ENCODE data around the gene GASK1A. TPM values are rescaled to one million over a fixed set of nuclear protein-coding genes. Genes with fewer than 3 reads are reported as not detected.

Gene GASK1A
- total and polyA plus RNA-seq, 2 donors (not counting 3 experiments of a cell fraction or from before 2014, with no cell fraction given), result 0.04 TPM; not detected in 1

DNA sequence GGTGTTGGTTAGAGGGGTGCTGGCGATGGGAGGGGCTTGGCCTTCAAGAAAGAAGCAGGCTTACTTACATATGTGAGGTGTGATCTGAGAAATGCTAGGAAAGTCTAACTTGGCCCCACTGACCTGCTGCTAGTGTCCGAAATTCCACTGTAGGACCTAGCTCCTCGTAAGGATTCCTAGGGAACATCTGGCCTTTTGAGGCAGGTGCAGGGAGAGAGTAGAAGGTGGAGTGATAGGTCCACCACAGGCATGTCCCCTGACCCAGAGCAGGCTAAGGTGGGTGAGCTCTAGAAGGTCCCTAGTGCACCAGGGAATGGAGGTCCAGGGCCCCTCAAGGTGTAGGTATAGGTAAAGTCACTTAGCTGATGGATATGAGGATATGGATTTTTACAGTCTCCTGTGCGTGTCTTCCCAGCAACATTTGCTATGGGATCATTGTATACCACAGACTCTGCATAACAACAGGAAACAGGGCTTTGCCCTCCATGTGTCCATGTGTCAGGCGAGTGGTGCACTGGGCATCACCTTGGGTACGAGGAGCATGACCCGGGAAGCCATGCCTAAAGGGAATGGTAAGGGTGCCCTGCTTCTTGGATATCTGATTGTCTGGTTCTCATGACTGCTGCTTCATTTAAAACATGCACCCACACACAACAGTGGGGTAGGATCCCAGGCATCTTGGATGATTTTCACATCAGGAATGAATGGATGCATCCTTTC, 94.2 kb downstream of the GASK1A start:
- H3K9me3 ChIP-seq (replicated peaks; ENCODE audit: control insufficient read depth, insufficient read depth, low read length), result no peaks in the 10 kb centered on the region
- H3K27ac ChIP-seq (ENCODE audit: insufficient read depth, low read depth, low read length), result no peak overlapping the region
- DNase-seq (ENCODE audit: low read depth, low spot score) (no peak), FAIRE-seq (no peak)
- no peaks in the 10 kb centered on the region for H3K4me1 ChIP-seq (ENCODE audit: control insufficient read depth, extremely low read depth, insufficient read depth, low read length)
- no peak overlapping the region for H2AFZ ChIP-seq (ENCODE audit: low read depth, low read length)
- peaks cover 0 to 2% of the 10 kb centered on the region in 2 experiments for H3K27me3 ChIP-seq (ENCODE audit: control insufficient read depth in 2 of 2, insufficient read depth in 2 of 2, low read length in 2 of 2)
- CTCF ChIA-PET, result no interaction called here
- no peaks in the 10 kb centered on the region for H3K79me2 ChIP-seq (ENCODE audit: control insufficient read depth, insufficient read depth, low read length)
- no TSS peak for BruUV-seq (replicated peaks)
- POLR2A ChIA-PET, result no interaction called here
- no peak overlapping the region for H3K9ac ChIP-seq (replicated peaks; ENCODE audit: extremely low read depth, insufficient read depth, low read length)
- H3K4me3 ChIP-seq (replicated peaks in 1 of 3; ENCODE audit: insufficient read depth in 1 of 3, low read depth in 1 of 3, low read length in 3 of 3), result no peak overlapping the region
- no peak overlapping the region for H3K4me2 ChIP-seq (ENCODE audit: insufficient read depth, low read length)
- intact Hi-C loops (cut with micrococcal nuclease) (no loop called here), dilution Hi-C loops (cut with MboI; ENCODE audit: extremely low pct_ligation_motif_present, low sequenced_read_pairs) (no loop called here)
- TF ChIP-seq GATA2 (IDR thresholded peaks at IDR 0.05; ENCODE audit: insufficient read depth, insufficient read length, low read depth, low read length) (no peak), FOS (IDR thresholded peaks at IDR 0.05; ENCODE audit: borderline replicate concordance, insufficient read depth, low read length) (no peak), POLR2AphosphoS5 (IDR thresholded peaks at IDR 0.05; ENCODE audit: insufficient read depth, low read depth, low read length) (no peak), EZH2 (IDR thresholded peaks at IDR 0.05; ENCODE audit: borderline replicate concordance, low read depth, low read length, severe bottlenecking) (no peak), JUN (IDR thresholded peaks at IDR 0.05; ENCODE audit: borderline replicate concordance, insufficient read depth, insufficient read length, low read depth) (no peak)
- TF ChIP-seq, protein P1, sequence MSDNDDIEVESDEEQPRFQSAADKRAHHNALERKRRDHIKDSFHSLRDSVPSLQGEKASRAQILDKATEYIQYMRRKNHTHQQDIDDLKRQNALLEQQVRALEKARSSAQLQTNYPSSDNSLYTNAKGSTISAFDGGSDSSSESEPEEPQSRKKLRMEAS (IDR thresholded peaks at IDR 0.05; ENCODE audit: insufficient read depth, insufficient read length), result no peak
- TF ChIP-seq, protein P2, sequence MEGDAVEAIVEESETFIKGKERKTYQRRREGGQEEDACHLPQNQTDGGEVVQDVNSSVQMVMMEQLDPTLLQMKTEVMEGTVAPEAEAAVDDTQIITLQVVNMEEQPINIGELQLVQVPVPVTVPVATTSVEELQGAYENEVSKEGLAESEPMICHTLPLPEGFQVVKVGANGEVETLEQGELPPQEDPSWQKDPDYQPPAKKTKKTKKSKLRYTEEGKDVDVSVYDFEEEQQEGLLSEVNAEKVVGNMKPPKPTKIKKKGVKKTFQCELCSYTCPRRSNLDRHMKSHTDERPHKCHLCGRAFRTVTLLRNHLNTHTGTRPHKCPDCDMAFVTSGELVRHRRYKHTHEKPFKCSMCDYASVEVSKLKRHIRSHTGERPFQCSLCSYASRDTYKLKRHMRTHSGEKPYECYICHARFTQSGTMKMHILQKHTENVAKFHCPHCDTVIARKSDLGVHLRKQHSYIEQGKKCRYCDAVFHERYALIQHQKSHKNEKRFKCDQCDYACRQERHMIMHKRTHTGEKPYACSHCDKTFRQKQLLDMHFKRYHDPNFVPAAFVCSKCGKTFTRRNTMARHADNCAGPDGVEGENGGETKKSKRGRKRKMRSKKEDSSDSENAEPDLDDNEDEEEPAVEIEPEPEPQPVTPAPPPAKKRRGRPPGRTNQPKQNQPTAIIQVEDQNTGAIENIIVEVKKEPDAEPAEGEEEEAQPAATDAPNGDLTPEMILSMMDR (IDR thresholded peaks at IDR 0.05; ENCODE audit: extremely low read depth in 1 of 2, insufficient read depth in 1 of 2, low read depth in 1 of 2, low read length in 2 of 2), result no peak
- H4K20me1 ChIP-seq (replicated peaks; ENCODE audit: control insufficient read depth, extremely low read depth, insufficient read depth, low read length), result no peaks in the 10 kb centered on the region
- no peaks in the 10 kb centered on the region for H3K9me1 ChIP-seq (replicated peaks; ENCODE audit: control insufficient read depth, extremely low read depth, insufficient read depth, low read length)
- H3K36me3 ChIP-seq (ENCODE audit: control insufficient read depth in 2 of 2, extremely low read depth in 1 of 2, insufficient read depth in 2 of 2, low read length in 2 of 2), result no peaks in the 10 kb centered on the region

Data from endothelial cell of umbilical vein (primary cell).